CD4-positive, alpha-beta T cell (primary cell): ENCODE data around the gene URB2. TPM values are rescaled to one million over a fixed set of nuclear protein-coding genes. Genes with fewer than 3 reads are reported as not detected.
"Not testable (repeated sequence)": the region's sequence is repeated elsewhere in the genome, so short reads cannot be mapped to it uniquely, and the experiment has no call there.

Source experiments
- ATAC-seq: fragments of 200-7000 bp; cut with Tn5 transposase; one replicate; pipeline ENCODE4 v1.10.0; 2022; ENCODE audit warnings: mild to moderate bottlenecking; ENCODE audit not compliant: poor library complexity
- CTCF ChIA-PET: fragments of 350-600 bp; sonication (Branson Sonifier 250); formaldehyde crosslinking; loops from one replicate; lab custom pipeline; 2021; ENCODE audit warnings: antibody characterized with exemption, inconsistent platforms; lab: Charles Lee
- POLR2A ChIA-PET: fragments of 350-600 bp; sonication (Branson Sonifier 250); formaldehyde crosslinking; loops from one replicate; lab custom pipeline; 2021; ENCODE audit warnings: antibody characterized with exemption, inconsistent platforms; lab: Charles Lee
- DNase-seq, 14 experiments: peaks; one replicate each; pipeline ENCODE4 v3.0.0-alpha.2; 2013 to 2020; ENCODE audit warnings: mixed read lengths in 2 of 14
- H3K27ac ChIP-seq, 2 donors: one replicate each; pipeline versions ENCODE4 v1.5.1 to v1.7.0; 2013; ENCODE audit warnings: low read length in 2 of 2, low read depth in 1 of 2, mild to moderate bottlenecking in 1 of 2
- H3K27me3 ChIP-seq, 2 experiments: 1 replicate in 1 of 2; 2 replicates in 1 of 2; pipeline versions ENCODE4 v1.6.1 to v1.7.0; 2013; ENCODE audit warnings: low read length in 2 of 2, control low read depth in 1 of 2, mild to moderate bottlenecking in 1 of 2, moderate library complexity in 1 of 2; ENCODE audit not compliant: insufficient read depth in 2 of 2, control insufficient read depth in 1 of 2
- H3K36me3 ChIP-seq: one replicate; pipeline ENCODE4 v1.6.1; 2013; ENCODE audit warnings: low read length, control low read depth; ENCODE audit not compliant: insufficient read depth
- H3K4me1 ChIP-seq: one replicate; pipeline ENCODE4 v1.6.1; 2013; ENCODE audit warnings: low read length, control low read depth; ENCODE audit not compliant: insufficient read depth
- H3K4me3 ChIP-seq: one replicate; pipeline ENCODE4 v1.5.1; 2013; ENCODE audit warnings: mild to moderate bottlenecking, low read length, moderate library complexity
- H3K9me3 ChIP-seq, 2 experiments: 1 replicate in 1 of 2; 2 replicates in 1 of 2; pipeline versions ENCODE4 v1.6.1 to v1.7.0; 2013; ENCODE audit warnings: low read length in 2 of 2, mild to moderate bottlenecking in 2 of 2, control low read depth in 1 of 2, moderate library complexity in 1 of 2; ENCODE audit not compliant: control insufficient read depth in 1 of 2, insufficient read depth in 1 of 2
- H3K27ac Mint-ChIP-seq: one replicate; pipeline ENCODE4 v1.8.0; 2020; ENCODE audit warnings: mixed read lengths
- H3K27me3 Mint-ChIP-seq: one replicate; pipeline ENCODE4 v1.8.0; 2021; ENCODE audit warnings: mixed read lengths
- H3K36me3 Mint-ChIP-seq: one replicate; pipeline ENCODE4 v1.8.0; 2021; ENCODE audit warnings: low read depth, mixed read lengths
- H3K4me1 Mint-ChIP-seq: one replicate; pipeline ENCODE4 v1.8.0; 2021; ENCODE audit warnings: low read depth, mixed read lengths
- H3K4me3 Mint-ChIP-seq: one replicate; pipeline ENCODE4 v1.8.0; 2020; ENCODE audit warnings: mild to moderate bottlenecking, mixed read lengths
- H3K9me3 Mint-ChIP-seq: one replicate; pipeline ENCODE4 v1.8.0; 2020; ENCODE audit warnings: mixed read lengths
- CTCF ChIP-seq: fragments of 200-600 bp; IDR thresholded peaks from one replicate; pipeline ENCODE4 v1.8.0; 2022; ENCODE audit warnings: antibody characterized with exemption, mild to moderate bottlenecking
- intact Hi-C, 2 experiments: fragments of 100-400 bp; cut with DNase I in 1 of 2; cut with micrococcal nuclease in 1 of 2; formaldehyde crosslinking; loops; one replicate each; pipeline versions ENCODE4 v1.15.1 to v1.9.0; 2023 to 2025; cut with DNase I, micrococcal nuclease
- total RNA-seq, 174 experiments: library from RNA in 2 of 174; stranded (reverse) in 2 of 174; gene quantifications; one replicate each; pipeline ENCODE4 v1.2.3 and lab custom pipeline; 2021 to 2026

Gene URB2
- total RNA-seq, 2 experiments from 2014 or later = 4.1 to 4.2 TPM

DNA sequence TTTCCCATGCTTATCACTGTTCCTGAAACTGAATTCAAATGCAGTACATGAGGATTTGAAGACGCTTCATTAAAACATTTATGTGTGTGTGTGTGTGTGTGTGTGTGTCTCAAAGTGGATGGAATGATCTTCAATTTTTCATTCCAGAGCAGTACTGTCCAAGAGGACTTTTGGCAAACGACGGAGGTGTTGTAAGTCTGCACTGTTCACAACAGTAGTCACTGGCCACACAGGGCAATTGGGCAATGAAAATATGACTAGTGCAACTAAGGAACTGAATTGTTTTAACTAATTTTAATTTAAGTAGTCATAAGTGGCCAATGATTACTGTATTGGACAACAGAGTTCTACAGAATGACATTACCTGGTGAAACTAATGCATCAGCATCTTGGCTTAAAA is 5.2 kb upstream of the URB2 start:
- intact Hi-C loops = loop anchor here (10.0 kb wide), 2 partner anchors 444 to 1886 kb away; partner anchors contain the start of genes GALNT2 (in 1 of the 2), JMJD4 (in 1 of the 2) and SNAP47 (in 1 of the 2)
- DNase-seq = no peak
- peaks cover 3% of the 10 kb centered on the region for H3K36me3 ChIP-seq
- Mint-ChIP-seq H3K4me1 (peaks cover 59% of the 10 kb centered on the region), H3K27me3 (no peaks in the 10 kb centered on the region), H3K36me3 (peaks cover 5% of the 10 kb centered on the region), H3K9me3 (no peaks in the 10 kb centered on the region), H3K27ac (no peak overlapping the region), H3K4me3 (no peak overlapping the region)
- peaks cover 27% of the 10 kb centered on the region for H3K4me1 ChIP-seq
- H3K4me3 ChIP-seq = no peak overlapping the region
- TF ChIP-seq CTCF = no peak
- H3K27me3 ChIP-seq = no peaks in the 10 kb centered on the region
- H3K27ac ChIP-seq = no peak overlapping the region
- no peaks in the 10 kb centered on the region for H3K9me3 ChIP-seq
- ChIA-PET POLR2A (no interaction called here), CTCF (no interaction called here)
- ATAC-seq = no peak

- H3K4me3 Mint-ChIP-seq = no peak overlapping the region
- POLR2A ChIA-PET = no interaction called here
- no peaks in the 10 kb centered on the region for H3K9me3 Mint-ChIP-seq
- H3K27me3 ChIP-seq = no peaks in the 10 kb centered on the region
- no peak overlapping the region for H3K27ac Mint-ChIP-seq
- peaks cover 9% of the 10 kb centered on the region for H3K36me3 Mint-ChIP-seq
- no peaks in the 10 kb centered on the region for H3K9me3 ChIP-seq
- H3K36me3 ChIP-seq = peaks cover 3% of the 10 kb centered on the region
- no peak for DNase-seq
- TF ChIP-seq CTCF = no peak
- peaks cover 63% of the 10 kb centered on the region for H3K4me1 Mint-ChIP-seq
- no peak overlapping the region for H3K27ac ChIP-seq
- CTCF ChIA-PET = interaction anchor here (0.5 to 1.1 kb wide), 2 partner anchors 11 to 20 kb away, joined by 3 to 4 read pairs; no protein-coding TSS in a partner anchor
- intact Hi-C loops = loop anchor here (10.0 kb wide), 2 partner anchors 443 to 1887 kb away; partner anchors contain the start of genes GALNT2 (in 1 of the 2), JMJD4 (in 1 of the 2) and SNAP47 (in 1 of the 2)
- ATAC-seq = no peak
- H3K4me3 ChIP-seq = no peak overlapping the region
- peaks cover 31% of the 10 kb centered on the region for H3K4me1 ChIP-seq
- no peaks in the 10 kb centered on the region for H3K27me3 Mint-ChIP-seq
Observed at GRCh38 chr1:229621663-229622062, 4.4 kb upstream of the URB2 start.

DNA sequence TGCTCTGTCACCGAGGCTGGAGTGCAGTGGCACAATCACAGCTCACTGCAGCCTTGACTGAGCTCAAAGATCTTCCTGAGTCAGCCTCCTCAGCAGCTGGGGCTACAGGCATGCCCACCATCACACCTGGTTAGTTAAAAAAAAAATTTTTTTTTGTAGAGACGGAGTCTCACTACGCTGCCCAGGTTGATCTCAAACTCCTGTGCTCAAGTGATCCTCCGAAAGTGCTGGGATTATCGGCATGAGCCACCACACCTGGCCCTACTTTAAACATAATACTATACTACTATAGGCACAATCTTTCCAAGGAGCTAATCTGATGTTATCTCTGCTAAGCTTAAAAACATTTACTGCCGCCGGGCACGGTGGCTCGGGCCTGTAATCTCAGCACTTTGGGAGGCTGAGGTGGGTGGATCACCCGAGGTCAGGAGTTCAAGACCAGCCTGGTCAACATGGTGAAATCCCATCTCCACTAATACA is 3.4 kb upstream of the URB2 start:
- peaks cover 63% of the 10 kb centered on the region for H3K4me1 Mint-ChIP-seq
- not testable (repeated sequence) for DNase-seq, H3K9me3 ChIP-seq, H3K27me3 ChIP-seq, H3K36me3 Mint-ChIP-seq, H3K36me3 ChIP-seq, ATAC-seq, H3K27ac Mint-ChIP-seq, H3K27me3 Mint-ChIP-seq, H3K4me3 ChIP-seq, H3K27ac ChIP-seq, H3K9me3 Mint-ChIP-seq, H3K4me3 Mint-ChIP-seq
- intact Hi-C loops = loop anchor here (10.0 kb wide), 2 partner anchors 442 to 1888 kb away; partner anchors contain the start of genes GALNT2 (in 1 of the 2), JMJD4 (in 1 of the 2) and SNAP47 (in 1 of the 2)
- ChIA-PET CTCF (interaction anchor here (1.1 kb wide), 2 partner anchors 21 to 39 kb away, joined by 3 read pairs; no protein-coding TSS in a partner anchor), POLR2A (interaction anchor here (8.3 kb wide), 1 partner anchor 64 kb away, joined by 85 read pairs; the partner anchor contains the start of gene ABCB10)
- peaks cover 32% of the 10 kb centered on the region for H3K4me1 ChIP-seq
